ENCODE measurements around the gene KMT5C. TPM values are rescaled to one million over a fixed set of nuclear protein-coding genes. Genes with fewer than 3 reads are reported as not detected.

KMT5C gene
- polyA plus RNA-seq, 2 donors: 5.0 to 9.4 TPM

- no peak overlapping the region for H3K27ac ChIP-seq (ENCODE audit: low read depth in 2 of 2, low read length in 1 of 2)
Observed at GRCh38 chr19:55345818-55346724, 6.4 kb downstream of the KMT5C start.

GRCh38 chr19:55346725-55347441 is 7.2 kb downstream of the KMT5C start:
- peaks cover 2 to 7% of the 10 kb centered on the region in 2 donors for H3K4me1 ChIP-seq (ENCODE audit: control insufficient read depth in 2 of 2, insufficient read depth in 2 of 2, low read length in 1 of 2)
- peaks cover 0 to 3% of the 10 kb centered on the region in 2 donors for H3K27me3 ChIP-seq (ENCODE audit: control insufficient read depth in 1 of 2, insufficient read depth in 2 of 2, low read length in 2 of 2)
- WGBS, 2 donors: 81 to 85% methylated on average over 40 to 41 of the region's 41 CpGs
- peaks cover 0 to 11% of the 10 kb centered on the region in 2 donors for H3K36me3 ChIP-seq (ENCODE audit: control insufficient read depth in 2 of 2, insufficient read depth in 2 of 2, low read length in 1 of 2)
- H3K4me3 ChIP-seq (ENCODE audit: low read depth in 1 of 2, low read length in 2 of 2): no peak overlapping the region
- H3K27ac ChIP-seq (ENCODE audit: low read depth in 2 of 2, low read length in 1 of 2): no peak overlapping the region
- no peaks in the 10 kb centered on the region for H3K9me3 ChIP-seq (ENCODE audit: control insufficient read depth in 2 of 2, insufficient read depth in 1 of 2, low read depth in 1 of 2, low read length in 1 of 2)

More at GRCh38 chr19:55345818-55346724, 6.4 kb downstream of the KMT5C start:
- no peaks in the 10 kb centered on the region for H3K9me3 ChIP-seq (ENCODE audit: control insufficient read depth in 2 of 2, insufficient read depth in 1 of 2, low read depth in 1 of 2, low read length in 1 of 2)
- H3K36me3 ChIP-seq (ENCODE audit: control insufficient read depth in 2 of 2, insufficient read depth in 2 of 2, low read length in 1 of 2): peaks cover 0 to 11% of the 10 kb centered on the region in 2 donors
- H3K4me3 ChIP-seq (ENCODE audit: low read depth in 1 of 2, low read length in 2 of 2): no peak overlapping the region
- WGBS, 2 donors: 81 to 83% methylated on average over 37 to 43 of the region's 43 CpGs
- peaks cover 2 to 11% of the 10 kb centered on the region in 2 donors for H3K4me1 ChIP-seq (ENCODE audit: control insufficient read depth in 2 of 2, insufficient read depth in 2 of 2, low read length in 1 of 2)
- H3K27me3 ChIP-seq (ENCODE audit: control insufficient read depth in 1 of 2, insufficient read depth in 2 of 2, low read length in 2 of 2): no peaks in the 10 kb centered on the region

GRCh38 chr19:55347442-55348009 is 7.8 kb downstream of the KMT5C start:
- Histone ChIP-seq H3K27me3 (ENCODE audit: control insufficient read depth in 1 of 2, insufficient read depth in 2 of 2, low read length in 2 of 2) (peaks cover 0 to 6% of the 10 kb centered on the region in 2 donors), H3K27ac (ENCODE audit: low read depth in 2 of 2, low read length in 1 of 2) (no peak overlapping the region), H3K9me3 (ENCODE audit: control insufficient read depth in 2 of 2, insufficient read depth in 1 of 2, low read depth in 1 of 2, low read length in 1 of 2) (no peaks in the 10 kb centered on the region), H3K4me1 (ENCODE audit: control insufficient read depth in 2 of 2, insufficient read depth in 2 of 2, low read length in 1 of 2) (peaks cover 2 to 7% of the 10 kb centered on the region in 2 donors), H3K36me3 (ENCODE audit: control insufficient read depth in 2 of 2, insufficient read depth in 2 of 2, low read length in 1 of 2) (peaks cover 0 to 10% of the 10 kb centered on the region in 2 donors), H3K4me3 (ENCODE audit: low read depth in 1 of 2, low read length in 2 of 2) (no peak overlapping the region)
- WGBS, 2 donors: 79 to 85% methylated on average over 10 of the region's 10 CpGs

GRCh38 chr19:55348317-55349034 is 8.8 kb downstream of the KMT5C start:
- H3K9me3 ChIP-seq (ENCODE audit: control insufficient read depth in 2 of 2, insufficient read depth in 1 of 2, low read depth in 1 of 2, low read length in 1 of 2): peaks cover 0 to 2% of the 10 kb centered on the region in 2 donors
- H3K27ac ChIP-seq (ENCODE audit: low read depth in 2 of 2, low read length in 1 of 2): no peak overlapping the region
- 75 to 76% methylated on average over 22 of the region's 22 CpGs for WGBS, 2 donors
- H3K36me3 ChIP-seq (ENCODE audit: control insufficient read depth in 2 of 2, insufficient read depth in 2 of 2, low read length in 1 of 2): peaks cover 0 to 6% of the 10 kb centered on the region in 2 donors
- peaks cover 0 to 12% of the 10 kb centered on the region in 2 donors for H3K27me3 ChIP-seq (ENCODE audit: control insufficient read depth in 1 of 2, insufficient read depth in 2 of 2, low read length in 2 of 2)
- H3K4me1 ChIP-seq (ENCODE audit: control insufficient read depth in 2 of 2, insufficient read depth in 2 of 2, low read length in 1 of 2): peaks cover 2 to 15% of the 10 kb centered on the region in 2 donors
- no peak overlapping the region for H3K4me3 ChIP-seq (ENCODE audit: low read depth in 1 of 2, low read length in 2 of 2)

GRCh38 chr19:55350620-55351315 is 11.1 kb downstream of the KMT5C start:
- H3K36me3 ChIP-seq (ENCODE audit: control insufficient read depth in 2 of 2, insufficient read depth in 2 of 2, low read length in 1 of 2): peaks cover 0 to 3% of the 10 kb centered on the region in 2 donors
- peaks cover 0 to 5% of the 10 kb centered on the region in 2 donors for H3K9me3 ChIP-seq (ENCODE audit: control insufficient read depth in 2 of 2, insufficient read depth in 1 of 2, low read depth in 1 of 2, low read length in 1 of 2)
- H3K27ac ChIP-seq (ENCODE audit: low read depth in 2 of 2, low read length in 1 of 2): no peak overlapping the region
- peaks cover 0 to 13% of the 10 kb centered on the region in 2 donors for H3K27me3 ChIP-seq (ENCODE audit: control insufficient read depth in 1 of 2, insufficient read depth in 2 of 2, low read length in 2 of 2)
- 64 to 73% methylated on average over 11 of the region's 11 CpGs for WGBS, 2 donors
- H3K4me3 ChIP-seq (ENCODE audit: low read depth in 1 of 2, low read length in 2 of 2): no peak overlapping the region
- H3K4me1 ChIP-seq (ENCODE audit: control insufficient read depth in 2 of 2, insufficient read depth in 2 of 2, low read length in 1 of 2): peaks cover 3 to 11% of the 10 kb centered on the region in 2 donors

GRCh38 chr19:55352040-55352439 is 12.4 kb downstream of the KMT5C start:
- 61 to 65% methylated on average over 6 of the region's 6 CpGs for WGBS, 2 donors
- no peaks in the 10 kb centered on the region for H3K36me3 ChIP-seq (ENCODE audit: control insufficient read depth in 2 of 2, insufficient read depth in 2 of 2, low read length in 1 of 2)
- peaks cover 3 to 11% of the 10 kb centered on the region in 2 donors for H3K4me1 ChIP-seq (ENCODE audit: control insufficient read depth in 2 of 2, insufficient read depth in 2 of 2, low read length in 1 of 2)
- H3K9me3 ChIP-seq (ENCODE audit: control insufficient read depth in 2 of 2, insufficient read depth in 1 of 2, low read depth in 1 of 2, low read length in 1 of 2): peaks cover 0 to 5% of the 10 kb centered on the region in 2 donors
- no peak overlapping the region for H3K4me3 ChIP-seq (ENCODE audit: low read depth in 1 of 2, low read length in 2 of 2)
- no peak overlapping the region for H3K27ac ChIP-seq (ENCODE audit: low read depth in 2 of 2, low read length in 1 of 2)
- H3K27me3 ChIP-seq (ENCODE audit: control insufficient read depth in 1 of 2, insufficient read depth in 2 of 2, low read length in 2 of 2): peaks cover 0 to 13% of the 10 kb centered on the region in 2 donors

GRCh38 chr19:55352549-55353145 is 13.0 kb downstream of the KMT5C start:
- 52 to 56% methylated on average over 25 of the region's 25 CpGs for WGBS, 2 donors
- Histone ChIP-seq H3K4me3 (ENCODE audit: low read depth in 1 of 2, low read length in 2 of 2) (no peak overlapping the region), H3K27ac (ENCODE audit: low read depth in 2 of 2, low read length in 1 of 2) (no peak overlapping the region), H3K27me3 (ENCODE audit: control insufficient read depth in 1 of 2, insufficient read depth in 2 of 2, low read length in 2 of 2) (peaks cover 0 to 13% of the 10 kb centered on the region in 2 donors), H3K4me1 (ENCODE audit: control insufficient read depth in 2 of 2, insufficient read depth in 2 of 2, low read length in 1 of 2) (peaks cover 3 to 11% of the 10 kb centered on the region in 2 donors), H3K36me3 (ENCODE audit: control insufficient read depth in 2 of 2, insufficient read depth in 2 of 2, low read length in 1 of 2) (no peaks in the 10 kb centered on the region), H3K9me3 (ENCODE audit: control insufficient read depth in 2 of 2, insufficient read depth in 1 of 2, low read depth in 1 of 2, low read length in 1 of 2) (peaks cover 0 to 5% of the 10 kb centered on the region in 2 donors)

- peaks cover 3 to 11% of the 10 kb centered on the region in 2 donors for H3K4me1 ChIP-seq (ENCODE audit: control insufficient read depth in 2 of 2, insufficient read depth in 2 of 2, low read length in 1 of 2)
- no peak overlapping the region for H3K27ac ChIP-seq (ENCODE audit: low read depth in 2 of 2, low read length in 1 of 2)
- H3K36me3 ChIP-seq (ENCODE audit: control insufficient read depth in 2 of 2, insufficient read depth in 2 of 2, low read length in 1 of 2): no peaks in the 10 kb centered on the region
- WGBS, 2 donors: 4% methylated on average over 24 of the region's 24 CpGs
- H3K4me3 ChIP-seq (ENCODE audit: low read depth in 1 of 2, low read length in 2 of 2): peak overlapping the region; percentile 35 to 46
- H3K27me3 ChIP-seq (ENCODE audit: control insufficient read depth in 1 of 2, insufficient read depth in 2 of 2, low read length in 2 of 2): peaks cover 0 to 13% of the 10 kb centered on the region in 2 donors
- H3K9me3 ChIP-seq (ENCODE audit: control insufficient read depth in 2 of 2, insufficient read depth in 1 of 2, low read depth in 1 of 2, low read length in 1 of 2): peaks cover 0 to 5% of the 10 kb centered on the region in 2 donors
Observed at GRCh38 chr19:55353356-55353802, 13.7 kb downstream of the KMT5C start.
